GM12801 (cell line): ENCODE results near the gene ADCY3.

Experiments used
- CTCF ChIP-seq: IDR thresholded peaks from one replicate; pipeline ENCODE4 v1.5.1; 2011; ENCODE audit warnings: control low read depth; ENCODE audit not compliant: insufficient read length; ENCODE audit errors: extremely low read depth

ADCY3 gene

DNA sequence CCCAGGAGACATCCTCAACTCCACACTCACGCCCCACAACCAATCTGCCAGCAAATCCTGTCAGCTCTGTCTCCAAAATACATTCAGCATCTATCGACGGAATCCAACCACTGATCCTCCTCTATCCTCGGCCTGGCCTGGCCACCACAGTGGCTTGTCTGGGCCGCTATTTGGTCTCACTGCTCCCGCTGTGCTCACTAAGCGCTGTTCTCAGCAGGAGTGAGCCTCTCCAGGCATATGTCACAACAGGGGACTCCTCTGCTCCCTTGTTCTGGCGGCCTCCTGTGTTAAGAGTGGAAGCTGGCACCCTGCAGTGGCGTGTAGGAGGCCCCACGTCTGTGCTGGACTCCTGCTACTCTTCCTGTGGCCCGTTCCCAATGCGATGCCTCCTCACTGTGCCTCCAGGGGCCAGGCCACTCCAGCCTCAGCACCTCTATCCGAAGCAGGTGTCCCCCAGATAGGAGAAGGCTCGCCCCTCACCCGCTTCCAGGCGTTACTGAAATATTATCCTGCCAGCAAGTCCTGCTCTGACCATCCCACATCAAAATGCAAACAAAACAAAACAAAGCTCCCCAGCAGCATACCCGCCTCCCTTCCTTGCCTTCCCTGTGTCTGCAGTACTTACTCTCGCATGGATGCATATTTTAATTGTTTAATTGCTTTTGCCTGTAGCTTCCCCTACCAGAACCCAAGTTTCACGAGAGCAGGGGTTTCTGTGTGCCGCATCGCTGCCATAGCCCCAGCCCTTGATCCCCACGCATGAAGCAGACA lies 86.9 kb downstream of the ADCY3 start:
- no peak for TF ChIP-seq CTCF

DNA sequence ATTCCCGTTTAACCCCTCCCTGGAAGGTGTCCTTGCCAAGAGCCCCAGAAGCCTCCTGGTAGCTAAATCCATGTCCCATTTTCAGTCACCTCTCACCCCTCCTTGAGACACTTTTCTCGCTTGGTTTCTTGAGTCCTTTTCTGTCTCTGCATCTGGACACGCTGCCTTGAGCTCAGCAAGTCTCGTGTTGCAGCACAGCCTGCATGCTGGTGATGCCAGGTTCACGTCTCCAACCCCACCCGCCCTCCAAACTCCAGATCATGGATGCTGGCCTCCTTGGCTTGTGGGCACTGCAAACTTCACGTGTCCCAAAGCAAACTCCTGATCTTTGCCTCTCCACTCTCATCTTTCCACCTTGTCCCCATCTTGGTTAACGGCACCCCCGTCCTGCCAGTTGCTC lies 87.5 kb downstream of the ADCY3 start:
- TF ChIP-seq CTCF: no peak

DNA sequence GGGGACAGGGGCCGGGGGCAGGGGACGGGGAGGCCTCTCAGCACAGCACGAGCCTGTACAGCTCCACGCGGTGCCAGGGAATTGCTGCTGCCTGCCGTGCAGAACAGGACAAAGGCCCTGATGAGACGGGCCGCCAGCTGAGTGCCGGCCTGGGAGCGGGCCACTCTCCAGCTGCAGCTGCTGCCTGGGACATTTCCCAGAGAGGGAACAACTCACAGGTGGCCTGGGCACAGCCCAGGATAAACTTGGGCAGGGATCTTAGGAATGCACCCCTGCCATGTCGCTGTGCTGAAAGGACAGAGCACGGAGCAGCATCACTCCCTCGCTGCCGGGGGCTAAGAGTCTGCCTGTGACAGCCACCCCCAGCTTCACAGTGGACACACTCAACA lies 88.0 kb downstream of the ADCY3 start:
- TF ChIP-seq CTCF: no peak

GRCh38 chr2:24831221-24832072 lies 88.6 kb downstream of the ADCY3 start:
- no peak for TF ChIP-seq CTCF

DNA sequence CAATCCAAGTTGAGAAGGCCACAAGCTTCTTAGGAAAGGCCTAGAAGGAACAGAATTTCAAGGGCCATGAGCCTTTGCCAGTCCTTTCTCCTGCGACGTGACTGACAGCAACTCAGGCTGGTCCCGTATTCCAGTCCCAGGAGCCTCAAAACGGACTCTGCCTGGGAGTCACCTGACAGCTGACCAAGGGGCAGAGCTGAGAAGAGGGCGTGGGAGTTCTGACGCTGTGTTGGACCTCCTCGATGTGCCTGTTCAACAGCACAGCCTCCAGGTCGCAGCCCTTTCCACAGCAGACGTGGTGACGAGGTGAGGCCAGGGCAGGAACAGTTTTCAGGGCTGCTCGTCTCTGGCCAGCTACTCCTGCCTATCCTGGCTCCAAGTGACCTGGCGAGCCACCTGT lies 89.3 kb downstream of the ADCY3 start:
- TF ChIP-seq CTCF: no peak

- TF ChIP-seq CTCF: no peak
These were observed 89.7 kb downstream of the ADCY3 start for GRCh38 chr2:24830351-24830750.

DNA sequence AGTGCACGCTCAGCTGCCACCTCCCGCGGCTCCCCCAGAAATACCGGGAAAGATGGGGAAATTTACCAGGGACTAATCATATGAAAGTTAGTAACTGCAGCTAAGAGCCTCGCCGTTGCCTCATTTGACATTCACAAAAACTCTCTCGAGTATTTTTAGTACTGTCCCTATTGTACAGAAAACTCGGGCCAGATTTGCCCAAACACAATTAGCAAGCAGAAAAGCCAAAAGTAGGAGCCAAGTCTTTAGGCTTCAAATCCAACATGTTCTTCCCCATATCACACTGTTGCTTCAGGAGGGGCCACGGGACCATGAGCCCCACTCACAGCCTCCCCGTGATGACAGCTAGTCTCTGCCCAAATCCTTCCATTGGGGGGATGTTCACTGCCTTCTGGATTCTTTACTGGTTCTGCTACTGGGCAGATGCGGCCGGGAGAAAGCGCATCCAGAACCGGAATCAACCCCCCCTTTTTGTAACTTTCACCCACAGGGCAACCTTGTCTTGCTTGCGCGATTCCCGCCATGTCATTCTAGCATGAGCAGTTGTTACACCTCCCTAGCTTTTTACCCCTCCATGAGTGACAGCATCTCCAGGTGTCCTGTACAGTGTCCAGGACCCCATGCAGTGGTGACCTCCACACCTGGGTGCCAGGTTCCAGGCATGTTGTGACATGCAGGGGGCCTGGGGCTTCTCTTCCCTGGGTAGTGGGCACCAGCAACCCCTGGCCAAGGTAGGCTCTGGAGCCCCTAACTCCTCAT lies 91.6 kb downstream of the ADCY3 start:
- TF ChIP-seq CTCF: no peak
